Epithelial cell of proximal tubule (primary cell): ENCODE measurements around the gene AHCYL2. TPM values are rescaled to one million over a fixed set of nuclear protein-coding genes. Genes with fewer than 3 reads are reported as not detected.

Experiments
- DNase-seq: peaks from one replicate; pipeline ENCODE4 v3.0.0-alpha.2; 2011; ENCODE audit warnings: low read depth
- H3K4me3 ChIP-seq: 2 replicates; pipeline ENCODE4 v1.5.1; 2011; ENCODE audit warnings: low read depth, mild to moderate bottlenecking, low read length
- total RNA-seq: library from RNA; depleted of rRNA; stranded (reverse); fragments of >200 nt; gene quantifications from 2 replicates; pipeline ENCODE4 v1.2.3, GENCODE V29; 2015
- TF ChIP-seq, protein P1 (sequence below): conservative IDR thresholded peaks from 2 replicates; pipeline ENCODE4 v1.5.1; 2012; ENCODE audit warnings: low read depth, mild to moderate bottlenecking, low read length

Gene AHCYL2
- total RNA-seq, 1 donor from 2014 or later = 7.0 TPM

DNA sequence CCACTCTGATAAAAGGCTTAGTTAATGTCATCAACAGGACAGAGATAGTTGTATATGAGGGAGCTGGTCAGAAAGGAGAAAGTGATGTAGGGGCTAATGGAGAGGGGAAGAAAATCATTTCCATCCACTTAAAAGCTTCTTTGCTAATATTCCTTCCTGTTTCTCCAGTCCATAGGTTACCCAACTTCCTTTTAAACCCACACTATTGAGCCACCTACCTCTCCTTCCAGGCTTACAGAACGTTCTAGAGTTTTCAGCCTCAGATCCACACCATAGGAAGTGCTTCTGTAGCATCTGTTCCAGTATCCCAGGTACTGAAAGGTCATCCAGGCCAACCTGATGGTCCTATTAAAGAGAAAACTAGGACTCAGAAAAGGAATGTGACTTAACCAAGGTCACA, 237.6 kb downstream of the AHCYL2 start:
- no peak overlapping the region for H3K4me3 ChIP-seq
- TF ChIP-seq, protein P1, sequence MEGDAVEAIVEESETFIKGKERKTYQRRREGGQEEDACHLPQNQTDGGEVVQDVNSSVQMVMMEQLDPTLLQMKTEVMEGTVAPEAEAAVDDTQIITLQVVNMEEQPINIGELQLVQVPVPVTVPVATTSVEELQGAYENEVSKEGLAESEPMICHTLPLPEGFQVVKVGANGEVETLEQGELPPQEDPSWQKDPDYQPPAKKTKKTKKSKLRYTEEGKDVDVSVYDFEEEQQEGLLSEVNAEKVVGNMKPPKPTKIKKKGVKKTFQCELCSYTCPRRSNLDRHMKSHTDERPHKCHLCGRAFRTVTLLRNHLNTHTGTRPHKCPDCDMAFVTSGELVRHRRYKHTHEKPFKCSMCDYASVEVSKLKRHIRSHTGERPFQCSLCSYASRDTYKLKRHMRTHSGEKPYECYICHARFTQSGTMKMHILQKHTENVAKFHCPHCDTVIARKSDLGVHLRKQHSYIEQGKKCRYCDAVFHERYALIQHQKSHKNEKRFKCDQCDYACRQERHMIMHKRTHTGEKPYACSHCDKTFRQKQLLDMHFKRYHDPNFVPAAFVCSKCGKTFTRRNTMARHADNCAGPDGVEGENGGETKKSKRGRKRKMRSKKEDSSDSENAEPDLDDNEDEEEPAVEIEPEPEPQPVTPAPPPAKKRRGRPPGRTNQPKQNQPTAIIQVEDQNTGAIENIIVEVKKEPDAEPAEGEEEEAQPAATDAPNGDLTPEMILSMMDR = no peak
- no peak for DNase-seq

DNA sequence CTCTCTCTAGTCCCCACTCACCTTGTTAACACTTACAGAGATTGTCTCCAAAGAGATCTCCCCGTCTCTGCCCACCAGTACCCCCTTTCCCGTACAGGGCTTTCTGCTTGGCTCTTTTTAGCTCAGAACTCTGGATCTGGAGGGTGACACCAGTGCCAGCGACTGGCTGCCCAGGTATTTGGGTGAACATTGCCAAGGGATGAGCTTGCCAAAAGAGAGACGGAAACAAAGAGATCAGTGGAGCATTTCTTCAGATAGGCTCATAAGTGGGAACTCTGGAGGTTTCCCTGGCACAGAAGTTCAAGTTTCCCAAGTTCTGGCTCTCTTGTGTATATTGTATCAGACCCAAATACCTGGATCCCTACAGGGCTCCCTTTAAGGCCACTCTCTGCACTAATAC, 239.4 kb downstream of the AHCYL2 start:
- no peak for DNase-seq
- no peak overlapping the region for H3K4me3 ChIP-seq
- TF ChIP-seq, protein P1 = no peak

DNA sequence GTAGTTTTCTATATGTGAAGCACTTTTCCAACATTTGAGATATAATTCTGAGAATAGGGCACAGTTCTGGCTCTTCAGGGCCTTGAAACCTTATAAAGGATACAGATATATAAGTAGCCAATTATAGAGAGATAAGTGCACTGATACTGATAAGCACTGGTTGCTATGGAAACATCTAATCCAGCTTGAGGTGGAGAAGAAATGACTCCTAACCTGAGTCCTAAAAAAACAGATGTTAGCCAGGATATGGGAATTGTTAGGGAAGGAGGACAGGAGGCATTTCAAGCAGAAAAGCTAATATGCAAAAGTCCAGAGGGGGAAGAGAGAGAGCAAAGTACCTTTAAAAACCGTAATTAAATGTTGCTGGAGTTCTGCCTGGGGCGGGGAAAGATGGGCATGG, 240.2 kb downstream of the AHCYL2 start:
- DNase-seq = no peak
- TF ChIP-seq, protein P1 = no peak
- no peak overlapping the region for H3K4me3 ChIP-seq

DNA sequence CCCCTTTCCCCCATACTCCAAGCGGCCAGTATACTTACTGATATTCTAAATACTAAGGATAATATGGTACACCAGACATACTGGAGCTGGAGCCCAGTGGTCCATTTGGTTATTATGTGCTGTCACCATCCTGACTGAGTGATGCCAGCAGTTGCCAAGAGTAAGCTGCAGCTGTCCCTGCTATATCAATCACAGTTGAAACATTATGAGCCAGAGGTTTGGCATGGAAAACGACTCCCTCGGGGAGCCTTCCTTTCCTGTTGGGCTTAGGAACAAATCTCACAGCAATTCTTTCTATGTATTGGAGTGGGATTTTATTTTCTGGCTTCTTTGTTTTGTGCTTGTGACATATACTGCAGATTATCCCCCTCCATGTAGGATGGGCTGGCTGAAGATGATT, 242.0 kb downstream of the AHCYL2 start:
- TF ChIP-seq, protein P1 = no peak
- no peak overlapping the region for H3K4me3 ChIP-seq
- DNase-seq = no peak

DNA sequence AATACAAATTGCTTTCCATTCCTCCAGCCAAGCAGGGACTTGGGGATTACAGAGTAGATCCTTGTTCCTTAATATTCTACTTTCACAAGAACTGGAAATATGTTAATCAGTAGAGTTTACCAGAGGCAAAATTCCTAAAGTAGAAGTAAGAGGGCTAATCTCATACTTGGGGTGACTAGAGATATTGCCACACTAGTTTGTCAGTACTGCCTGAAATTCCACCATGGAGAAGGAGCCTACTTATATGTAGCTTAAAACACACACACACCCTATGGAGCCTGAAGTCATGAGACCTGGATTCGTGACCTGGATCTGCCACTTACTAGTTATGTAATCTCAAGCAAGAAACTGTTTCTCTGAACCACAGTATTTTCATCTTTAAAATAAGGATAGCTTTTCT, 243.3 kb downstream of the AHCYL2 start:
- peak; percentile 35 for DNase-seq
- H3K4me3 ChIP-seq = no peak overlapping the region
- TF ChIP-seq, protein P1 = no peak

DNA sequence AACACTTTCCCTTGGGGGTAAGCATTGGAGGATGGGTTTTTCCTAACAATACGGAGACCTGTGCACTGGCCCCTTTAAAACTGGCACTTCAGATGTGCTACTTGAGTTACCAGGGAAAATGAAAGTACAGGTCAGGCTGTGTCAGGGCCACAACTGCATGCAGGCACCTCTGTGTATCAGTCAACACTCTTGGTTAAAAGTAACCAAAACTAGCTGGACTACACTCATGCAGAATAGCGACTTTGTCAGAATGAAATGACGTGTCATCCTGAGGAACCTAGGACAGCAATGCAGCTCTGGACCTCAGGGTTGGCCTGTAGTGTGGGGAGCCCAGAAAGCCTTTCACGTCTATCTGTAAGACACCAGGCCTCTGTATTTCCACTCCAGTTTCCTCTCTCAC, 243.7 kb downstream of the AHCYL2 start:
- TF ChIP-seq, protein P1 = no peak
- no peak for DNase-seq
- no peak overlapping the region for H3K4me3 ChIP-seq

DNA sequence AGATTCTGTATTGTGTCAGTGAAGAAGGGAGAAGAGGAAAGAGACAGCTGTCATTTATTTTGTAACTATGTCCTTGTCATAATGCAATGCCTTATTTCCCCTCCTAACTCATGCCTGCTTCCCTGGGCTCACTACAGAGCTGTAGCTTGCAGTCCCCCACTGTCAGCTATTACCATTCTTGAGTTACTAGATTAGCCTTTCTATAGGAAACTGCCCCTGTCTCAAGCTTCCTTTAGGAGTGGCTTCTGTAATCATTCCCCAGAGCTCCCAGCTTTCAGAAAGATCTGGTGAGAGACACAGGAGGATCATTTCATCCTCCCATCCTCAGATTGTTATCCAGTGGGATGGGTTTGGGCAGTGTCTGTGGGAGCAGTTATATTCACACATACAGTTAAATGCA, 245.1 kb downstream of the AHCYL2 start:
- TF ChIP-seq, protein P1 = no peak
- H3K4me3 ChIP-seq = no peak overlapping the region
- no peak for DNase-seq
